GM10248 (cell line): ENCODE measurements around the gene CTNNBL1.

Source experiments
- CTCF ChIA-PET: fragments of 300-600 bp; sonication (Branson Sonifier 250); formaldehyde crosslinking; extraction: SDS; loops from one replicate; lab custom pipeline; 2021; ENCODE audit warnings: antibody characterized with exemption; lab: Yijun Ruan, JAX
- POLR2A ChIA-PET: fragments of 350-650 bp; sonication (Branson Sonifier 250); formaldehyde crosslinking; extraction: SDS; loops from one replicate; lab custom pipeline; 2020; ENCODE audit warnings: antibody characterized with exemption; lab: Yijun Ruan, JAX
- DNase-seq: peaks from one replicate; pipeline ENCODE4 v3.0.0; 2012; ENCODE audit errors: extremely low spot score
- TF ChIP-seq, protein P1 (sequence below): IDR thresholded peaks from 2 replicates; pipeline ENCODE4 v1.5.1; 2012; ENCODE audit warnings: mild to moderate bottlenecking, low read depth; ENCODE audit errors: extremely low read depth, missing control alignments, control extremely low read depth

CTNNBL1 gene

DNA sequence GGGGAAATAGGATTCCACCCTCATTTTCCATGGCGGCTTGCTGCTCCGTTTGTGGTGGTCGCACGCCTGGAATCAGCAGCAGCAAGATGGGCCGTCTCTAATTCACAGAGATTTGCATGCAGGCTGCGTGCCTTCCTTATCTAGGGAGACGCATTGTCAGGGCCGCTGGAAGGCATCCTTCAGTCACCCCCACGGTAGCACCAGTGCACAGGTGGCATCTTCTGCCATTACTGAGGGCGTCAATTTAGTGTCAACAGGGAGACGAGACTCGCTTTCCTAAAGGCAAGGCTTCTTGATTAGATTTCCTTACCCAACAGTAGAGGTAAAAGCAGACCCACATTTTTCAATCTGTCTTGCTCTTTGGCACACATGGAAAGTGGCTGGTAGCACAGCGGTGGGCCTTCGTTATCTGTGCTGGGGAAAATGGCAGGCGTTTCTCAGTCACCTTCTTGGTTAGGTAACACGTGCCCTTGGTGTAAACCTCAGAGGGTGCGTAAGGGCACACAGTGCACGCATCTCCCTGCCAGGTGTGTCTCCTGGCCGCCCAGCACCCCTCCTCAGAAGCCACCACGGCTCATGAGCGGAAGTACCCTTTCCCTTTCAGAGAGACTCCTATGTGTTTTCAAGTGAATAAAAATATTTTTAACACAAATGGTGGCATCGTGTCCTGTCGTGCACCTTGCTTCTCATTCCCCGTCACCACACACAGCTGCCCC is 181.8 kb downstream of the CTNNBL1 start:
- ChIA-PET CTCF (no interaction called here), POLR2A (no interaction called here)
- TF ChIP-seq, protein P1, sequence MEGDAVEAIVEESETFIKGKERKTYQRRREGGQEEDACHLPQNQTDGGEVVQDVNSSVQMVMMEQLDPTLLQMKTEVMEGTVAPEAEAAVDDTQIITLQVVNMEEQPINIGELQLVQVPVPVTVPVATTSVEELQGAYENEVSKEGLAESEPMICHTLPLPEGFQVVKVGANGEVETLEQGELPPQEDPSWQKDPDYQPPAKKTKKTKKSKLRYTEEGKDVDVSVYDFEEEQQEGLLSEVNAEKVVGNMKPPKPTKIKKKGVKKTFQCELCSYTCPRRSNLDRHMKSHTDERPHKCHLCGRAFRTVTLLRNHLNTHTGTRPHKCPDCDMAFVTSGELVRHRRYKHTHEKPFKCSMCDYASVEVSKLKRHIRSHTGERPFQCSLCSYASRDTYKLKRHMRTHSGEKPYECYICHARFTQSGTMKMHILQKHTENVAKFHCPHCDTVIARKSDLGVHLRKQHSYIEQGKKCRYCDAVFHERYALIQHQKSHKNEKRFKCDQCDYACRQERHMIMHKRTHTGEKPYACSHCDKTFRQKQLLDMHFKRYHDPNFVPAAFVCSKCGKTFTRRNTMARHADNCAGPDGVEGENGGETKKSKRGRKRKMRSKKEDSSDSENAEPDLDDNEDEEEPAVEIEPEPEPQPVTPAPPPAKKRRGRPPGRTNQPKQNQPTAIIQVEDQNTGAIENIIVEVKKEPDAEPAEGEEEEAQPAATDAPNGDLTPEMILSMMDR, result no peak
- DNase-seq, result no peak

DNA sequence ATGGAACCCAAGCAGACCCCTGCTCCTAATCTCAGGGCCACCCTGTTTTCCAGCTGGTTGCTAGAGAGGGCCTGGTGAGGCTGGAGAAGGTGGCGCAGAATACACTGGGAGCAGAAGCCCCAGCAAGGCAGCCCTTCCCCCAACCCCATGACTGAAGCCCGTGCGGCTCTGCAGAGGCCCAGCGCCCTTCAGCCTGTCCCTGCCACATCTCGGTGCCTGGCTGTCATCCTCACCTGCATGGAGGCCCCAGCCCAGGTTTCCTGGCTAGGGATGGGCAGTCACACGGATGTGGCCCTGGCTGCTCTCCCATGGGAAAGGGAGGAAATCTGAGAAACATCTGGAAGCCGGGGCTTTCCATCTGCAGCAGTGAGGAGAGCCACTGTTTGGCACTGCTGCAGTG is 183.0 kb downstream of the CTNNBL1 start:
- TF ChIP-seq, protein P1, result no peak
- POLR2A ChIA-PET, result no interaction called here
- no peak for DNase-seq
- CTCF ChIA-PET, result interaction anchor here (1.0 kb wide), 1 partner anchor 344 kb away, joined by 3 read pairs; no protein-coding TSS in a partner anchor

DNA sequence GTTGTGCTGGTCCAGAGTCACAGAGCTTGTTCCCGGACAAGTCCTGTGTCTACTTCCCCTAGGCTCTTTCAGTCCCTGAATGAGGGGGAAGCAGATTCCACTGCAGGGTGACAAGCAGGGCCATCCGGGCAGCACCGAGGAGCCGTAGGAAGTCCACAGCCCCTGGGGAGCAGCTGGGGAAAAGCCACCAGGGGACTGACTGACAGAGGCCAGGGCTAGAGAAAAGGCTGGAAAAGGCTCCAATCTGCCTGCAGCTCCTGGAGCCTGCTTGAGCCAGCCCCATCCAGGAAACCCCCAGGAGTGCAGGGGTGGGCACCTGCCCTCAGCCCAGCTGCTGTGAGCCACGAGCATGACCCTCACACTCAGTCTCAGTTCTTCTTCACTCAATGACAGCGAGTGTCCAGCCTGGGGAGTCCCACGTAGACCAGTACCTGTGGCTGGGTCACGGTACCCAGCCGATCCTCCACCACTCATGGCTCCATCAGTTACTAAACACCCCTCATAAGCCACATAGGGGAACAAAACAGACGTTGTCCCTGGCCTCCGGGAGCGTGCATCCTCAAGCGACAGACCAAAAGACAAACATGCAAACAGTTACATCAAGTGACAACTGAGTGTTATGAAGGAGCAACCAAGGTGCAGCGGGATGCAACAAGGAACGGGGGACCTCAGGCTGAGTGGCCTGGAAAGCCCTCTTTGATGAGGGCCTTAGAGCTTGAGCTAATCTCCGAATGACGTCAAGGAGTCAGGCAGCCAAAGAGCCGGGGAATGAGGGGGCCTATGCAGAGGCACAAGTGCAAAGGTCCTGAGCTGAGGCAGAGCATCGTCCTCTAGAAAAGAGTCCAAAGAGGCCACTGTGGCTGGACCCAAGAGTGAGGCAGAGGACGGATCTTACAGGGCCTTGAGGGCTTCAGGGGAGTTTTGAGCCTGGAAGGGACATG is 184.3 kb downstream of the CTNNBL1 start:
- ChIA-PET CTCF (interaction anchor here (1.0 kb wide), 1 partner anchor 343 kb away, joined by 3 read pairs; no protein-coding TSS in a partner anchor), POLR2A (no interaction called here)
- TF ChIP-seq, protein P1, result no peak
- no peak for DNase-seq

DNA sequence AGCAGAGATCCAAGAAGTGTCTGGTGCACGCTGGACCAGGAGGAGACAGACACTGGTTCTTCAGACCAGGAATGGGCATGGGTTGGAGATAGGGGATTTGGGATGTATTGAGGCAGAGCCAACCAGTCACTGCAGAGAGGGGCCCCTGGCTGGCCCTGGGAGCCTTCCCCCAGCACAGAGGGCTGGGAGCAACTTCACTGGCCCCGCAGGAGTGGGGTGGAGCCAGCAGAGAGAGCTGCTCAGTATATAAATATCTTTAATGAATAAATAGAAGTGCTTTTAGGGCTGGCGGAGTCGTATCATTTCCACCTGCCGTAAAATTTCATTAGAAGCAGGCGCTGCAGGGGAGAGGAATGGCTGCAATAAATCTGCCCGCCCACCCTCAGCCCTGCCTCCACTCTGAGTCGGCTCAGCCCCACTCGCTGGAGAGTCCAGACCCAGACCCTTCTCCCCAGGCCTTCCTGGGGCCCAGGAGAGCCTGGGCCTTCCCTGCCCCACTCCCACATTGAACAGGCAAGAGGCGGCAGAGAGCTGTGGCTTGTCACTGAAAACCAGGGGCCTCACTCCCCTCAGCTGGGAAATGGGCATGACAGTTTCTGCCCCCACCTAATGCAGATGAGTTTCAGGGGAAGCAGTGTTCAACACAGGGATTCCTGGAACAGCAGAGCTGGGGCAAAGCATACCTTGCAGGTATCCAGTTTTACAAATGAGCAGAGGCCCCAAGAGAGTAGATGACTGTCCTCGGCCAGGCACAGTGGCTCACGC is 185.2 kb downstream of the CTNNBL1 start:
- POLR2A ChIA-PET, result no interaction called here

DNA sequence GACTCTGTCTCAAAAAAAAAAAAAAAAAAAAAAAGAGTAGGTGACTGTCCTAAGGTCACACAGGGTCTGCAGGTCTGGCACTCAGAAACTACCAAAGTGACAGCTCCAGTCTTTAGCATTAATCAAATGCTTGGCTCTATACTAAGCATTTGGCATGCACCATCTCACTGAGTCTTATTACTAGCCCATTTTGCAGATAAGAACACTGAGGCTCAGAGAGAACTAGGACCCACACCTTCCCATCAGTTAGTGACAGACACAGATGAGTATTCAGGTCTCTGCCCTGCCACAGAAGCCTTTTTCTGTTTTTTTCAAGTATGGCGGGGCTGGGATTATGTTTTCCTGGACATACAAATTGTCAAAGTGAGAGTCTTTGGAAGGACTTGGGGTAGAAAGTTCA is 186.0 kb downstream of the CTNNBL1 start:
- TF ChIP-seq, protein P1, result no peak
- DNase-seq, result no peak
- CTCF ChIA-PET, result interaction anchor here (0.8 kb wide), 1 partner anchor 23 kb away, joined by 4 read pairs; no protein-coding TSS in a partner anchor
- POLR2A ChIA-PET, result no interaction called here

More for the DNA sequence above, 185.2 kb downstream of the CTNNBL1 start:
- DNase-seq, result no peak
- CTCF ChIA-PET, result no interaction called here
- TF ChIP-seq, protein P1, result no peak
